Measurements from ENCODE around the gene KCNAB2.
A peak's percentile ranks its signal among the peaks of the same experiment; 100 is the strongest.
"Not testable (repeated sequence)": the region's sequence is repeated elsewhere in the genome, so short reads cannot be mapped to it uniquely, and the experiment has no call there.

KCNAB2 gene

GRCh38 chr1:6073480-6074053, 27.9 kb downstream of the KCNAB2 start:
- intact Hi-C loops (cut with DNase I) = no loop called here

GRCh38 chr1:6074192-6074901, 28.7 kb downstream of the KCNAB2 start:
- intact Hi-C loops (cut with DNase I) = no loop called here
- peak in 2 of 10 donors; percentile 62 to 88 for DNase-seq

More at GRCh38 chr1:6073480-6074053, 27.9 kb downstream of the KCNAB2 start:
- DNase-seq = peak in 1 of 10 donors; percentile 81

- intact Hi-C loops (cut with DNase I) = no loop called here
- no peak for DNase-seq
Measured at GRCh38 chr1:6075748-6076147, 30.1 kb downstream of the KCNAB2 start.

- intact Hi-C loops (cut with DNase I); DNase-seq: not testable (repeated sequence)
Measured at GRCh38 chr1:6077061-6077460, 31.4 kb downstream of the KCNAB2 start.

GRCh38 chr1:6077506-6077905, 31.8 kb downstream of the KCNAB2 start:
- DNase-seq = peak in 1 of 10 donors; percentile 82
- intact Hi-C loops (cut with DNase I) = no loop called here

- no peak for DNase-seq
- intact Hi-C loops (cut with DNase I) = no loop called here
Measured at GRCh38 chr1:6077919-6078318, 32.2 kb downstream of the KCNAB2 start.

GRCh38 chr1:6080469-6080868, 34.8 kb downstream of the KCNAB2 start:
- intact Hi-C loops (cut with DNase I) = no loop called here
- DNase-seq = peak in 9 of 10 donors; percentile 34 to 94 (median 72)

- intact Hi-C loops (cut with DNase I) = no loop called here
Measured at GRCh38 chr1:6081901-6082300, 36.2 kb downstream of the KCNAB2 start.

GRCh38 chr1:6082430-6082971, 36.8 kb downstream of the KCNAB2 start:
- intact Hi-C loops (cut with DNase I) = no loop called here
- no peak for DNase-seq

More at GRCh38 chr1:6081901-6082300, 36.2 kb downstream of the KCNAB2 start:
- no peak for DNase-seq

- DNase-seq = peak in 1 of 10 donors; percentile 63
- intact Hi-C loops (cut with DNase I) = no loop called here
Measured at GRCh38 chr1:6083385-6083784, 37.7 kb downstream of the KCNAB2 start.

GRCh38 chr1:6083801-6084446, 38.2 kb downstream of the KCNAB2 start:
- intact Hi-C loops (cut with DNase I) = no loop called here
- peak in 4 of 10 donors; percentile 29 to 93 (median 73) for DNase-seq

- DNase-seq = peak in 2 of 10 donors; percentile 67
- intact Hi-C loops (cut with DNase I) = no loop called here
Measured at GRCh38 chr1:6084781-6085495, 39.2 kb downstream of the KCNAB2 start.

- intact Hi-C loops (cut with DNase I) = no loop called here
- DNase-seq = peak in 1 of 10 donors; percentile 54
Measured at GRCh38 chr1:6085666-6086065, 40.0 kb downstream of the KCNAB2 start.

- peak in 2 of 10 donors; percentile 65 to 73 for DNase-seq
- intact Hi-C loops (cut with DNase I) = no loop called here
Measured at GRCh38 chr1:6086358-6086757, 40.7 kb downstream of the KCNAB2 start.

GRCh38 chr1:6086762-6087376, 41.2 kb downstream of the KCNAB2 start:
- peak in 2 of 10 donors; percentile 88 for DNase-seq
- intact Hi-C loops (cut with DNase I) = no loop called here

- DNase-seq = peak in 1 of 10 donors; percentile 73
- intact Hi-C loops (cut with DNase I) = no loop called here
Measured at GRCh38 chr1:6087377-6087772, 41.7 kb downstream of the KCNAB2 start.

GRCh38 chr1:6087958-6088357, 42.3 kb downstream of the KCNAB2 start:
- intact Hi-C loops (cut with DNase I) = no loop called here
- peak in 1 of 10 donors; percentile 82 for DNase-seq

GRCh38 chr1:6088956-6089355, 43.3 kb downstream of the KCNAB2 start:
- DNase-seq = peak in 1 of 10 donors; percentile 85
- intact Hi-C loops (cut with DNase I) = no loop called here

- intact Hi-C loops (cut with DNase I) = no loop called here
- DNase-seq = no peak
Measured at GRCh38 chr1:6090288-6090687, 44.6 kb downstream of the KCNAB2 start.
